ENCODE results near the gene ADM5. TPM values are rescaled to one million over a fixed set of nuclear protein-coding genes. Genes with fewer than 3 reads are reported as not detected.

Gene ADM5
- total and polyA plus RNA-seq, 10 of the 15 experiments (the other 5 are each of a cell fraction or from before 2014, with no cell fraction given): 0.05 to 6.0 (median 1.2) TPM; not detected in 1

- TF ChIP-seq CBX5 (IDR thresholded peaks at IDR 0.05; ENCODE audit: low read depth): no peak
- no peak for TF ChIP-seq PAX5 (IDR thresholded peaks at IDR 0.05; ENCODE audit: borderline replicate concordance, low read depth, low read length)
- TF ChIP-seq SREBF2 (IDR thresholded peaks at IDR 0.05; ENCODE audit: low read length): no peak
- TF ChIP-seq, protein P1, sequence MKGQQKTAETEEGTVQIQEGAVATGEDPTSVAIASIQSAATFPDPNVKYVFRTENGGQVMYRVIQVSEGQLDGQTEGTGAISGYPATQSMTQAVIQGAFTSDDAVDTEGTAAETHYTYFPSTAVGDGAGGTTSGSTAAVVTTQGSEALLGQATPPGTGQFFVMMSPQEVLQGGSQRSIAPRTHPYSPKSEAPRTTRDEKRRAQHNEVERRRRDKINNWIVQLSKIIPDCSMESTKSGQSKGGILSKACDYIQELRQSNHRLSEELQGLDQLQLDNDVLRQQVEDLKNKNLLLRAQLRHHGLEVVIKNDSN (IDR thresholded peaks at IDR 0.05; ENCODE audit: borderline replicate concordance, extremely low read length, insufficient read depth, low read depth, low read length): no peak
- TF ChIP-seq ZBTB11 (CRISPR knock-in tag; IDR thresholded peaks at IDR 0.05): no peak
- FAIRE-seq (no peak), DNase-seq (ENCODE audit: low read depth, low spot score) (no peak), ATAC-seq (no peak)
- ChIA-PET RAD21 (ENCODE audit: unreplicated experiment) (interaction anchor here (1.1 kb wide), 1 partner anchor 8 kb away, joined by 3 read pairs; no protein-coding TSS in a partner anchor), POLR2A (no interaction called here), SMC1A (ENCODE audit: uncharacterized antibody, unreplicated experiment) (interaction anchor here (0.6 to 0.9 kb wide), 2 partner anchors 10 to 13 kb away, joined by 3 to 4 read pairs; partner anchors contain the start of genes BCL2L12 and IRF3), CTCF (interaction anchor here (1.5 kb wide), 1 partner anchor 25 kb away, joined by 3 read pairs; no protein-coding TSS in a partner anchor)
- Histone ChIP-seq H3K9ac (ENCODE audit: control insufficient read depth, insufficient read depth, low read length) (no peak overlapping the region), H2AFZ (ENCODE audit: control insufficient read depth, low read depth, low read length) (no peak overlapping the region), H3K27me3 (replicated peaks in 1 of 2; ENCODE audit: control insufficient read depth in 2 of 2, insufficient read depth in 2 of 2, low read length in 1 of 2) (no peaks in the 10 kb centered on the region), H3K79me2 (ENCODE audit: control insufficient read depth, insufficient read depth, low read length) (no peaks in the 10 kb centered on the region), H3K4me3 (no peak overlapping the region), H3K27ac (ENCODE audit: control insufficient read depth, insufficient read depth) (no peak overlapping the region), H3K9me3 (replicated peaks; ENCODE audit: control insufficient read depth, insufficient read depth, low read length) (no peaks in the 10 kb centered on the region), H3K36me3 (ENCODE audit: control insufficient read depth in 2 of 2, insufficient read depth in 2 of 2, low read length in 1 of 2) (peaks cover 0 to 37% of the 10 kb centered on the region in 2 experiments; a peak in 3 of 4 replicates), H3K4me1 (ENCODE audit: control insufficient read depth, insufficient read depth, low read length) (no peaks in the 10 kb centered on the region), H3K4me2 (ENCODE audit: control insufficient read depth, insufficient read depth) (no peak overlapping the region), H4K20me1 (ENCODE audit: control insufficient read depth, insufficient read depth) (no peaks in the 10 kb centered on the region)
- 87% methylated on average over 23 of the region's 23 CpGs for WGBS (ENCODE audit: insufficient coverage, insufficient replicate concordance, low lambda C conversion rate, missing lambda C conversion rate)
- in situ Hi-C loops (cut with MboI): no loop called here
- intact Hi-C loops (cut with micrococcal nuclease; ENCODE audit: unreplicated experiment): no loop called here
- BruUV-seq (replicated peaks): no TSS peak
Measured at GRCh38 chr19:49655570-49656455, 33.6 kb upstream of the ADM5 start.
